Right atrium auricular region (tissue), 2 donors: ENCODE data around the gene FIGNL2. TPM values are rescaled to one million over a fixed set of nuclear protein-coding genes. Genes with fewer than 3 reads are reported as not detected.
A peak's percentile ranks its signal among the peaks of the same experiment; 100 is the strongest.

ENCODE experiments used
- DNase-seq: peaks from one replicate; pipeline ENCODE4 v3.0.0-alpha.2; 2019; ENCODE audit warnings: low spot score
- H3K27ac ChIP-seq, 2 donors: fragments of 200-600 bp; sonication (generic); 1 replicate in 1 of 2; 2 replicates in 1 of 2; pipeline ENCODE4 v1.5.1; 2016 to 2019
- H3K27me3 ChIP-seq, 2 donors: fragments of 200-600 bp; sonication (generic); one replicate each; pipeline versions ENCODE4 v1.5.1 to v1.6.0; 2017 to 2019
- H3K36me3 ChIP-seq: fragments of 200-600 bp; sonication (generic); one replicate; pipeline ENCODE4 v1.5.1; 2016
- H3K4me1 ChIP-seq, 2 donors: fragments of 200-600 bp; sonication (generic); one replicate each; pipeline versions ENCODE4 v1.5.1 to v1.6.0; 2017 to 2019
- H3K4me3 ChIP-seq, 2 donors: fragments of 200-600 bp; sonication (generic); 1 replicate in 1 of 2; 2 replicates in 1 of 2; pipeline ENCODE4 v1.5.1; 2017 to 2019; ENCODE audit warnings: mild to moderate bottlenecking in 1 of 2, moderate library complexity in 1 of 2
- H3K9me3 ChIP-seq, 2 donors: fragments of 200-600 bp; sonication (generic); one replicate each; pipeline ENCODE4 v1.5.1; 2019
- total RNA-seq, 2 donors: library from RNA; depleted of rRNA; stranded (reverse); fragments of >200 nt; gene quantifications; one replicate each; pipeline ENCODE4 v1.1.0, GENCODE V29; 2016
- TF ChIP-seq, protein P1 (sequence below), 2 donors: fragments of 200-600 bp; sonication (generic); IDR thresholded peaks; one replicate each; pipeline ENCODE4 v1.5.1; 2019; ENCODE audit warnings: antibody characterized with exemption in 2 of 2

Gene FIGNL2
- total RNA-seq, 2 donors from 2014 or later, result 0.19 to 0.24 TPM

GRCh38 chr12:51871918-51872688 lies 23.6 kb upstream of the FIGNL2 start:
- Histone ChIP-seq H3K4me3 (no peak overlapping the region), H3K27me3 (peaks cover 4 to 6% of the 10 kb centered on the region in 2 donors), H3K9me3 (no peaks in the 10 kb centered on the region), H3K36me3 (no peaks in the 10 kb centered on the region), H3K4me1 (peaks cover 0 to 19% of the 10 kb centered on the region in 2 donors), H3K27ac (no peak overlapping the region)
- DNase-seq, result no peak
- TF ChIP-seq, protein P1, sequence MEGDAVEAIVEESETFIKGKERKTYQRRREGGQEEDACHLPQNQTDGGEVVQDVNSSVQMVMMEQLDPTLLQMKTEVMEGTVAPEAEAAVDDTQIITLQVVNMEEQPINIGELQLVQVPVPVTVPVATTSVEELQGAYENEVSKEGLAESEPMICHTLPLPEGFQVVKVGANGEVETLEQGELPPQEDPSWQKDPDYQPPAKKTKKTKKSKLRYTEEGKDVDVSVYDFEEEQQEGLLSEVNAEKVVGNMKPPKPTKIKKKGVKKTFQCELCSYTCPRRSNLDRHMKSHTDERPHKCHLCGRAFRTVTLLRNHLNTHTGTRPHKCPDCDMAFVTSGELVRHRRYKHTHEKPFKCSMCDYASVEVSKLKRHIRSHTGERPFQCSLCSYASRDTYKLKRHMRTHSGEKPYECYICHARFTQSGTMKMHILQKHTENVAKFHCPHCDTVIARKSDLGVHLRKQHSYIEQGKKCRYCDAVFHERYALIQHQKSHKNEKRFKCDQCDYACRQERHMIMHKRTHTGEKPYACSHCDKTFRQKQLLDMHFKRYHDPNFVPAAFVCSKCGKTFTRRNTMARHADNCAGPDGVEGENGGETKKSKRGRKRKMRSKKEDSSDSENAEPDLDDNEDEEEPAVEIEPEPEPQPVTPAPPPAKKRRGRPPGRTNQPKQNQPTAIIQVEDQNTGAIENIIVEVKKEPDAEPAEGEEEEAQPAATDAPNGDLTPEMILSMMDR (IDR thresholded peaks at IDR 0.05), result no peak

GRCh38 chr12:51871126-51871525 lies 22.6 kb upstream of the FIGNL2 start:
- H3K9me3 ChIP-seq, result no peaks in the 10 kb centered on the region
- DNase-seq, result no peak
- TF ChIP-seq, protein P1 (IDR thresholded peaks at IDR 0.05), result no peak
- H3K36me3 ChIP-seq, result no peaks in the 10 kb centered on the region
- H3K4me1 ChIP-seq, result peaks cover 0 to 19% of the 10 kb centered on the region in 2 donors
- H3K4me3 ChIP-seq, result no peak overlapping the region
- no peak overlapping the region for H3K27ac ChIP-seq
- H3K27me3 ChIP-seq, result peaks cover 4 to 6% of the 10 kb centered on the region in 2 donors

DNA sequence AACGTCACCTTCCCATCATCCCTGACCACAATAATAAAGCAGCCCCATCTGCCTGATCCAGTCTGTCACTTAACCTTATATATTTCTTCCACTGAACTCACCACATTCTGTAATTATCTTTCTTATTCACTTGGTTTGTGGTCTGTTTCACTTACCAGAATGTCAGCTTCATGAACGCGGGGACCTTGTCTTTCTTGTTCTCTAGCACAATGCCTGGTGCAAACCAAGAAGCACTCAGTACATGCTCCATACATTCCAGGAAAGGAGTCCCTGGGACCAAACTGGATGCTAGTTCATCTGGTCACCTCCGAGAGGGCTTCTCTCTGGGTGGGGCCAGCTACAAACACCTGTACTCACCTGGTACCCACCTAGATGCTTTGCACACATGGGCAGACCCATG lies 22.0 kb upstream of the FIGNL2 start:
- H3K27ac ChIP-seq, result no peak overlapping the region
- peaks cover 4 to 6% of the 10 kb centered on the region in 2 donors for H3K27me3 ChIP-seq
- H3K4me1 ChIP-seq, result peaks cover 0 to 19% of the 10 kb centered on the region in 2 donors
- H3K4me3 ChIP-seq, result no peak overlapping the region
- TF ChIP-seq, protein P1 (IDR thresholded peaks at IDR 0.05), result no peak
- DNase-seq, result no peak
- H3K9me3 ChIP-seq, result no peaks in the 10 kb centered on the region
- no peaks in the 10 kb centered on the region for H3K36me3 ChIP-seq

DNA sequence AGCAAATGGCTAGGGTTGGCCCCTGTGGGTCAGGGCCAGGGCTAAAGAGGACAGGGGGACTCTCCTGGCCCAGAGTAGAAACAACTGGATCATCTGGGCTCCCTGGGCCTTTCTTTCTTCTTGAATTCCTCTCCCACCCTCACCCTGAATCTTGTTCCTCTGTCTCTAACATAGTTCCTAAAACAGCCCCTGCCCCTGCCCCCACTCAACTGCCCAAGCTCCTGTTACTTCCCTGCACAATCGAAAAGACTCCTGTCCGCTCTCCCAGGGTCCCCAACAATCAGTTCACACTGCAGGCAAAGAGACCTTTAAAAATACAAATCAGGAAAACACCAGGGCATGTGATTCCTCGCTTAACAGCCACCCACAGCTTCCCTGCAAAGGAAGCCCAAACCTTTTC lies 21.4 kb upstream of the FIGNL2 start:
- Histone ChIP-seq H3K4me3 (no peak overlapping the region), H3K4me1 (peaks cover 0 to 19% of the 10 kb centered on the region in 2 donors), H3K36me3 (no peaks in the 10 kb centered on the region), H3K27me3 (peaks cover 4 to 6% of the 10 kb centered on the region in 2 donors), H3K9me3 (no peaks in the 10 kb centered on the region), H3K27ac (no peak overlapping the region)
- no peak for DNase-seq
- TF ChIP-seq, protein P1 (IDR thresholded peaks at IDR 0.05), result no peak

DNA sequence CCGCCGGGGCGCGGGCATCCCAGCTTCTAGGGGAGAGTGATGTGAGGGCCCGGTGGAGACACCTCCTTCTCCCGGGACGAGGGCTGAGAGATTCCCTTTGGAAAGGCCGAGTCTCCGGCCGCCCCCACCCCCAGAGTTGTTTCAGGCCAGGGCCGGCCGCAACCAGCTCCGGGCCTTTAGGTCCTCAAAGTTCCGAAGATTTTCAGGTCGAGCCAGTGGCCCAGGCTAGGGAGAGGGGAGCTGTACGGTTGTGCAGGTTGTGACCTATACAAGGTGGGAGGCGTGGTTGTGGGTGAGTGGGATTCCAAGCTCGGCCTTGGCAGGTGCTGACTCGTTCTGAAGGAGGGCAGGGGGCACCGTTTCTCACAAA lies 21.0 kb upstream of the FIGNL2 start:
- Histone ChIP-seq H3K4me3 (peak overlapping the region; percentile 40 to 51), H3K27ac (no peak overlapping the region), H3K4me1 (peaks cover 0 to 20% of the 10 kb centered on the region in 2 donors), H3K36me3 (no peaks in the 10 kb centered on the region), H3K27me3 (peaks cover 4 to 6% of the 10 kb centered on the region in 2 donors), H3K9me3 (no peaks in the 10 kb centered on the region)
- DNase-seq, result no peak
- TF ChIP-seq, protein P1 (IDR thresholded peaks at IDR 0.05), result no peak
